CD1c-positive myeloid dendritic cell (primary cell): ENCODE results near the gene FCHSD1.
"Not testable (repeated sequence)": the region's sequence is repeated elsewhere in the genome, so short reads cannot be mapped to it uniquely, and the experiment has no call there.

ENCODE experiments used
- DNase-seq: peaks from one replicate; pipeline ENCODE4 v3.0.0-alpha.2; 2016; ENCODE audit errors: extremely low spot score

The FCHSD1 gene

DNA sequence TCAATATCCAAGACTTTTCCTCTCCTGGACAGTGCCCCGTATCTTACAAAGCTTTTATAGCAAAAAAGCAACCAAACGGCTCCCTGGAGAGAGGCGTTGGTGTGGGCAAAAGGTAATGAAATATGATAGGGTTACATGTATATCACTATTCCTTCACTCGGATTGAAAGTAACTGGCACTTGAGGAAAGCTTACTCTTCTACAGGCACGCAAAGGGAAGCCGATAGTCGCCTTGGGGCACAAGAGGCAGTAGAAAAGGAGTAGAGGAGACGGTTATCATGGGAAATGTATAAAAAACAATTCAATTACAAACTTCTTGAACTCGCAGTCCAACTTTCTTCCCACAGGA is 33.6 kb downstream of the FCHSD1 start:
- no peak for DNase-seq

DNA sequence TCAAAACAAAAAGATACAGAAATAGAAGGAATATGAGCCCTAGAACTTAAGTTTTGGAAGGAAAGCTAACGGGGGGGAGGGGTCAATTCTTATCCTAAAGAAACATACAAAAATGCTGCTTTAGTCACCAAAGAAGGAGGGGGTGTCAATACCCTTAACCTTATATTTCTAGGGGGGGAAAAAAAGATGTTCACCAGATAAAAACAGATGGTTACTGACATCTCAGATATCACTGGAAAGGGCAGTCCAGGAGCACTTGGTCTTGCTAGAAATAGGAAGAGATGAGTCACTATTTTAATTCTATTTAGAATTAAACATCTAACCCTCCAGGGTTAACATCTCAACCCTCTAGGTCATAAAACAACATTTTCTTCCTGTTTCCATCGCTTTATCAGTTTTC is 34.1 kb downstream of the FCHSD1 start:
- DNase-seq: no peak

DNA sequence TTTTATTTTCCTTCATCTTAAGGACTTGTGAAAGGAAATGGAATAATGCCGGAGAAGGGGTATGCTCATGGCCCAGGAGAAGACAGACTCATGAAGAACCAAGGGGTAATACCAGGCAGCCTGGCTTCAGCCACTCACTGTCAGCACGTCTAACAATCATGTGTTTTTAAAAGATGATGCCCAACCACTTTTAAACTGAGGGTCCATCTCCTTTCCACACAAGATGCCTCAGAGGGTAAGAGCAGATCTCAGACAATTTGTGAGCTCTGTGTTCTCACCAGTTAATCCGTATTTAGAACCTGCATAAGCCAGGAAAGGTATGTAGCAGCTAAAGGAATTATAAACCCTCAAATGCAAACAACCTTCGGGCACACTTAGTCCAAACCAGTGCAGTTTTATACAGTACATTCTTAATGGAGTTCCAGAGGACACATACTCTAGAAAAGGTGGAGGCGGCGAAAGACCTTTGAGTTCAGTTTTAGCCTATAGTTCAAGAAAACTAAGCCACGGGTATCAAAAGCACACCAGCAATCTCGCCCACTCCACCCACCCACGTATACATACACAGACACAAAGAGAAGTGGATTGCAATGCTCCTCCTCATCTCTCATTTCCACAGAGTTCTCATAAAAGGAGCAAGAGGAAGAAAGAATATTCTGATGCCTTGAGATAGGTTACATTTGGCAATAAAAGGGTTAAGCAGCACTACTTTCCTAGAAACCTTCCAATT is 35.1 kb downstream of the FCHSD1 start:
- peak; percentile 87 for DNase-seq

DNA sequence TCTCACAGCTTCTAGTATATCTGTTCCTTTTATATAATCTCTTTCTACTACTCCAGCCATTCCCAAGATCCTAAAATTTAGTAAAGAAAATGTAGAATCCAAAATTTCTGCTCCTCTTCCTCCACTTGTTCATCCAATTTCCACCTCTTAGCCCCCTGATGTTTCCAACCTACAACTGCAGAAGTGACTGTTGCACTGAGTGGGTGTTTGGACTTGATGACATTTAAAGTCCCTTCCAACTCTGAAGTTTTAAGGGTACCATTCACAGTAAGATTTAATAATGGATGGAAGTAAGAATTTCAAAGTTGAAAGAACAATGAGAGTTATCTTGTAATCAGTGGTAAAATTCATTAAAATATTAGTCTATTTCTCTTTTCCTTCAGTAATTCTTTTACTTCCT is 37.9 kb downstream of the FCHSD1 start:
- no peak for DNase-seq

DNA sequence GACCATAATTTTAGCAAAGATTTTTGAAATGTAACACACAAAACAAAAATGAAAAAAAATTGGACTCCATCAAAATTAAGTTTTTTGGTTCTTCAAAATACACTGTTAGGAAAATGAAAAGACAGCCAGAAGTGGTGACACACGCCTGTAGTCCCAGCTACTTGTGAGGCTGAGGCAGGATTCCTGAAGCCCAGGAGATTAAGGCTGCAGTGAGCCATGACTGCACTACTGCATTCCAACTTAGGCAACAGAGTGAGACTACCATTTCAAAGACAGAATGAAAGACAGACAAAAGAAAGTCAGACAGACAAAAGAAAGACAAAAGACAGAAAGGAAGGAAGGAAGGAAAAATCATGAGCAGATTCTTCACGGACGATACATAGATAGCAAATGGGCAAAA is 39.9 kb downstream of the FCHSD1 start:
- no peak for DNase-seq

DNA sequence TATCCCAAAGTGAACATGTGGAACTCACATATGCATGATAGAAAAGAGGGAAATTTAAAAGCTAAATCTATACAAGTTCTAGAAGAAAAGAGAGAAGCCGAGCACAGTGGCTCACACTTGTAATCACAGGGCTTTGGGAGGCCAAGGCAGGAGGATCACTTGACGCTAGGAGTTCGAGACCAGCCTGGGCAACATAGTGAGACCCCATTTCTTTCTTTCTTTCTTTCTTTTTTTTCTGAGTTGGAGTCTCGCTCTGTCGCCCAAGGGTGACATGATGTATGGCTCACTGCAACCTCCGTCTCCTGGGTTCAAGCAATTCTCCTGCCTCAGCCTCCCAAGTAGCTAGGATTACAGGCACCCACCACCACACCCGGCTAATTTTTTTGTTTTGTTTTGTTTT is 41.3 kb downstream of the FCHSD1 start:
- DNase-seq: not testable (repeated sequence)

DNA sequence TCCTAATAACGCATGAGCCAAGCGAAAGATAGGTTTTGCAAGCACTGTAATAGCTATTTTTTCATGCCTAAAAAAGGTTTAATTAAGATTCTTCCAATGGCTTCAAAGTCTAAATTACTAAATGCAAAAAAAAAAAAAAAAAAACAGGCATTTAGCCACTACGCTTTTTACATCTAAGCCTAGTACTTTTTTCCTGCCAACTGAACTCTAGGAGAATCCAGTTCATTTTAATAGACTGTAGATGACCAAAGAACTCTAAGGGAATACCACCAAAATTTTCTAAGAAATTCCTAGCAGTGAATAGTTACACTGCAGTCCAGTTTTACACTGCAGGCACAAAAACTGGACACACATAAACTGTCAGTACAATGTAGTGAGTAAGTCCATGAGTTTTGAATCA is 42.2 kb downstream of the FCHSD1 start:
- no peak for DNase-seq

DNA sequence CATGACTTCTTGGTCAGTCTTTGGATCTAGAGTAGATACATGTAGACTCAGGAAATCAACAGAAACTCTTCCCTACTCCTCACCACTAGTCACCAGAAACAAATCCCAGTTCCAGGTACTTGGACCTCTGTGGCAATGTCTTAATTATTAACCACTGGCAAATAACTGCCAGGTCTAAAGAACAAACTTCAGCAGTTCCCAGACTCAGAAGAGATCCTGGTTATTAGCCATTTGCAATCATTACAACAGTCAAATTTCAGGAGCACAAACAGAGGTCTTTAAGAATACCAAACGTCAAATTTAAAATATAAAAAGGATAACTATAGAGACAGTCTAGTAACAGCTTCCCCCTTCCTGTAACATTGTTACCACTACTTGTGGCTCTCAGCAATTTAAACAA is 42.7 kb downstream of the FCHSD1 start:
- DNase-seq: no peak

DNA sequence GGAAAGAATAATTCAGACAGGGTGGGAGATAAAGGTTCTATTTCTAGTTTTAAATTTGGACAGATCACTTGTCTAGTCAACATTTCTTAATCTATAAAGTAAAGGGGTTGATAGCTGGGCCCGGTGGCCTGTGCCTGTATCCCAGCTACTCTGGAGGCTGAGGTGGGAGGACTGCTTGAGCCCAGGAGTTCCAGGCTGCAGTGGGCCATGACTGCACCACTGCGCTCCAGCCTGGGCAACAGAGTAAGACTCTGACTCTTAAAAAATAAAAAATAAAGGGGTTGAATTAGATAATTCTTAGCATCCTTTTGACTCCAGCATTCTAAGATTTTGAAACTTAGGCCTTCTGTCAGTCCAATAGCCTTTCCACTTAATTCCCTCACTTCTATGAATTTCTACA is 43.2 kb downstream of the FCHSD1 start:
- DNase-seq: no peak

DNA sequence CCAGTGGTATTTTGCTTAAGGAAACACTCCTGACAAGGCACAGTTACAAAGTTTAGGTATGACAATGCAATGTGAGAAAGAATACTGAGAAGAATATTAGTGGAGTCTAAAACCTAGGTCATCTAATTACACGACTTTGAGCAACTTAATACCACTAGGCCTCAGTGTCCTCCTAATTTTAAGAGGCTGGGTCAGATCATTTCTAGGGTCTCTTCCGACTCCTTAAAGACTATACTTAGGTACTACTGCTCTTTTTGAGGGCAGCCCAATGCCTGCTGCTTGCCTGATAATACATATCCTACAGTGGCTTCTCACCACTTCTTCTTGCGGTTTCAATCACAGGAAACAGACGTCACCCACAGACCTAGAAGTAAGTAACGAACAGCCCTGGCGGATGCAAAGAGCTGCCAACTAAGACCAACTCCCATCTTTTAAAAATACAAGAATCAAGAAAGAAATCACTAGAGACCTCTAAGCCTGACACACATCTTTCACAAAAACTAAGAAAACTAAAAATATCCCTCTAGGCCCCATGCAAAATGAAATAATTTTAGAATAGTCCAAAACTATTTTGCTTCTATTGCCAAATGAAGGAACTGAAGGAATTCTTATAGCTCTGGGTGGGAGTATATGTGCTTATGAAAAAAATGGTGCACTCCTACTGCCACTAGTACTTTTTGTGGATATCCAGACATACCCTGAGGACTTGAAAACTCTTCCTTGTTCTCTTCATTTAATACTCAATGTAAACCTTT is 45.5 kb downstream of the FCHSD1 start:
- peak; percentile 90 for DNase-seq

DNA sequence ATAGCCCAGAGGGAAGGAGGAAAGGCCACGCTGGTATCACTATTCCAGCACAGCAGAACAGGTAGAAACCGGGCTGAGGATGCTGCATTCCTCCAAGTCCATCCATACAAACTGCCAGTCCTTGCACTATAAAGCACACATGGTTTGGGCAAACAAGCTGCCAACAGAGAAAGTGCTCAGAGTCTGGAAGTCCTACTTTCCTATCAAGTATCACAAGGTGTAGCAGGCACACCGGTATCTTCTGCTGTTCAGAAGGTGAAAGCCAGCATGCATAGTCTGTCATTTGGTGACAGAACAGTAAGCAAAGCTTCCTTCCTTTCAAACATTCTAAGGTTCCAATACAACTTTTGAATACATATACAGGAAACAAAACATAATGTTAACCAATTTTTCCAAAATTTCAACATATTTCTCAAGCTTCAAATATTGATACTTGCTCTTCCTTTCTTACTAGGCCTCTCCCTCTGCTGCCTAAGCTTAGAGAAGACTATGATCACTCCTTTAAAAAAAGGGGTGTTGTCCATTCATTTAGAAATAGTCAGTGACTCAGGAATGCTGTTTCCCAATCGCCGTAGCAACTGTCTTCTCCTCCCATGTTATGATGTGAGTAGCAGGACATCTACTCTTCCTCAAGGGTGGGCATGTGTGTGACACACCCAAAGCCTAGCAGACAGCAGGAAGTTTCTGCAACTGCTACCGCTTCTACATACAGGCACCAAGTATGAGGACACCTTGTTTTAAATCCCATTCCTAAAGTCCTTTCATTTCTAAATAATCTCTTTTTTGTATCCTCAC is 47.1 kb downstream of the FCHSD1 start:
- DNase-seq: peak; percentile 94

DNA sequence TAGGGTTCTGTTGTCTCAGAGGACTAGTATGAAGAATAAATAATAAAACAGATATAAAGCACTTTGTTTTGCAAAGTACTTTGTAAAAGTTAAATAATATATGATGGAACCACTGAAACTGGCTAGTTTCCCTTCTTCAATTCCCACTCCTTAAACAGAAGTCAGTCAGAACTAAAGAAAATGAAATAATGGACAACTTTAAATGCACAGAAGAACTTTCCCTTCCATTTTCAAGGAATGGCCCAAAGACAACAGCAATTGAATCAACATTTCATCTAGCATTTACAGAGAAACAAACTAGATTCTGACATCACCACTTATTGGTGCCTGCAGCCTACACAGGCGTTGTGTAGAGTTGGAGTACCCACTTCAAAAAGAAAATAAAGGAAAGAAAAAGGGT is 48.6 kb downstream of the FCHSD1 start:
- no peak for DNase-seq

DNA sequence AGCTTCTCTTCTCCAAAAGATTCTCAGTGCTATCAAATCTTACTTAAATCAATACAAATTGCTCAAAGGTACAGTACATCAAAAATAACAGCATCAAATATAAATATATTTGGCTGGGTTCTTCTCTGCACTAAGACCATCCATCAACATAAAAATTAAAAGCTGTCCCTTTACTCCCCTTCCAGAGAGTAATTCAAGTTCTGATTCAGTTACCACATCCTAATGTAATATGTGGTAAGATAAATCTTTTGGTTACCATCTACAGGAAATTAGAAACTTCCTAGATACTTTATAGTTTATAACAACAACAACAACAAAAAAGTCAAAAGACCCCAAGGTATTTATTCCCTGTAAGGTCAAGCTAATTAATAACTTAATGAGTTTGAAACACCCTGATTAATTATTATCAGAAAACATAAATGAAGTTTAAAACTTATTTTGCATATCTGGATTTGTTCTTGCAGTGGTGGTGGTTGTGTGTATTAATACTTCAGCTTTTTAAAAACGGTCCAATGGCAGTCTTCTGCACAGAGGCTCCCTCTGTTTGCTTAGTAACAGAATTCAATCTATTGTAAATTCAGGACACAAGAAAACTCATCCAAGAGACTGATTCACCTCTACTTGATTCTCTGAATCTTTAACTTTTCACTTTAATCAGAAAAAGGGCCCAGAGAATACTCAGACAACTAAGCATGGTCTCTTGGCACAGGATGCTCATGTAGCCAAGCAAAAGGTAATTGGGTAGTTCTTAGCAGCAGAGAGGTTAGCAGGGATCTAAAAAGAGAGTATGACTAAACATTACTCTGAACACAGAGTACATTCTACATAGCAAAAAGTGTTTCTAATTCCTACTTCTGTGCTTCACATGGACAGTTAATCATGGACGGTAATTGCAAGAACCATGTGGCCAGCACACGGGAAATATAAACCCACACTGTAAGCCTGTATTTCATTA is 52.5 kb downstream of the FCHSD1 start:
- DNase-seq: no peak

DNA sequence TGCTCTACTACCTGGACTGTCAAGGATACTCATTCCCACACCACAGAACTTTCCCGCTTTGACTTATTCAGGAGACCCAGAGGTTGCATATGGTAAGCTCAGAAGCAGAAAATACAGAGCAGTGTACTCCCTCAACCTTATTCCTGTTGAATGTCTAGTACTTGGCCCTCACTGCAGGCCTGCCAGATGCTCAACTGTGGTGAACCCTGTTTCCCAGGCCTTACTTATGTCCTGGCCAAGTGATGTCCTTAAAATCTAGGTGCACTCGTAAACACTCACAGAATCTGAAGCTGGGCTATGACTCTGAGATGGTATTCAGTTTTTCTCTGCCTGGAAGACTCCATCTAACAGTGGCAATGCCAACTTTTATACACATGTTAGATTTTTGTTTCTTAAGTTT is 53.4 kb downstream of the FCHSD1 start:
- no peak for DNase-seq

DNA sequence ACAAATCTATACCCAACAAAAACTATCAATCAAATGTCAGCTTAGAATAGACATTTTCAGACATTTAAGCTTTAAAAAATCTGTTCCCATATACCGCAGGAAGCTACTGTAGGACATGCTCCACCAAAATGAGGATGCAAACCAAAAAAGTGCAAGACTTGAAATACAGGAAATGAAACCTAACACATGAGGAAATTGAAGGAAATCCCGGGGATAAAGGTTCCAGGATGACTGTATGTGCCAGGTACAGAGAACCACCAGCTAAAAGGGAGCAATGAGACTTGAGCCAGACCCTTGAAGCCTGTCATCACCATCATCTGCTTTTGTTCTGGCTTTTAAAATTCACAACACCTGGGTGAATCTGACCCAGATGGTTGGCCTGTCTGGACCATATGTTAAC is 53.8 kb downstream of the FCHSD1 start:
- peak; percentile 89 for DNase-seq

DNA sequence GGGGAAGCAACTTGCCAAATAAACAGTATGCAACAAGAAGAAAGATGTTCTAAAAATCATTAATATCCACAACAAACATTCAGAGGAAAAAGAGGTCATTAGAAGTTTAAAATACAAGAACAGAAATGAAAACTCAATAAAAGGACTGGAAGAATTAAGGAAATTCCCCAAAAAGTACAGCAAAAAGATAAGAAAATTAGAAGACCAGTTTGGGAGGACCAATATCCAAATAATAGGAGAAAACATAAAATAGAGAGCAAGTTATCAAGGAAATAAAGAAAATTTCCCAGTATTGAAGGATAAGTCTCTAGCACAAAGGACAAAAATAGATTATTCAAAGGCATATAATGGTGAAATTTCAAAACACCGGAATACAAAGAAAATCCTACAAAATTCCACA is 54.4 kb downstream of the FCHSD1 start:
- no peak for DNase-seq

DNA sequence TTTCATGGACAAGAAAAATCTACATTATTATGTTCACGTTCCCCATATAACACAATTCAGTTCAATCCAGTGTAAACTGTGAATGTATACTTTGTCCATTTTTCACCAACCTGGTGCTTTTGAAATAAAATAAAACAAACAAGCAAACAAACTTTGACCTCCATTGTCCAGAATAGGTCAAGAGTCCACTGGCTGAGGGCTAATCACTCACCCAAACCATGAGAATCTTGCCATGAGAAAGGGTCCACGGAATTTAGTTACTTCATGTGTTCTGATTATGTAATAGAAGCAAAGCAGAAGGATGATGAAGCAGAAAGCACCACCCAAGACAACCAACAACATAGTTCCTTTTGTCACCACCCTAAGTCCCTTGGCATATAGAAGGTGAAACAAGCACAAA is 61.1 kb downstream of the FCHSD1 start:
- peak; percentile 42 for DNase-seq
